Activated CD4-positive, alpha-beta T cell treated with anti-CD3 and anti-CD28 coated beads for 4 hours (primary cell): ENCODE measurements around the gene GABRB3.
"Not testable (repeated sequence)": the region's sequence is repeated elsewhere in the genome, so short reads cannot be mapped to it uniquely, and the experiment has no call there.

Experiments
- DNase-seq, 2 donors: peaks; one replicate each; pipeline ENCODE4 v3.0.0-alpha.2; 2020

The GABRB3 gene

DNA sequence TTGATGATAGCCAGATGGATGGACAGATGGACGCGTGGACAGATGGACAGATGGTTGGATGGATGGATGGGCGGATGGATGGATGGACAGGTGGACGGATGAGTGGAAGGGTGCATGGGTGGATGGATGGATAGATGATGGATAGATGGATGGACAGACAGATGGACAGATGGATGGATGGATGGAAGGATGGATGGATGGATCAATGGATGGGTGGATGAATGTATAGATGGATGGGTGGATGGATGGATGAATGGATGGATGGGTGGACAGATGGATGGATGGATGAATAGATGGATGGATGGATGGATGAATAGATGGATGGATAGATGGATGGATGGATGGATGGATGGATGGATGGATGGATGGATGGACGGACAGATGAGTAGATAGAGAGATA lies 40.9 kb downstream of the GABRB3 start:
- DNase-seq, result no peak

- DNase-seq, result no peak
Measured at GRCh38 chr15:26729581-26729980, 43.3 kb downstream of the GABRB3 start.

- no peak for DNase-seq
Measured at GRCh38 chr15:26729030-26729429, 43.8 kb downstream of the GABRB3 start.

- no peak for DNase-seq
Measured at GRCh38 chr15:26724381-26725150, 48.3 kb downstream of the GABRB3 start.

- no peak for DNase-seq
Measured at GRCh38 chr15:26722621-26723160, 50.2 kb downstream of the GABRB3 start.

GRCh38 chr15:26721232-26721967 lies 51.5 kb downstream of the GABRB3 start:
- DNase-seq, result no peak

- no peak for DNase-seq
Measured at GRCh38 chr15:26720546-26720945, 52.3 kb downstream of the GABRB3 start.

- not testable (repeated sequence) for DNase-seq
Measured at GRCh38 chr15:26719866-26720265, 53.0 kb downstream of the GABRB3 start.

DNA sequence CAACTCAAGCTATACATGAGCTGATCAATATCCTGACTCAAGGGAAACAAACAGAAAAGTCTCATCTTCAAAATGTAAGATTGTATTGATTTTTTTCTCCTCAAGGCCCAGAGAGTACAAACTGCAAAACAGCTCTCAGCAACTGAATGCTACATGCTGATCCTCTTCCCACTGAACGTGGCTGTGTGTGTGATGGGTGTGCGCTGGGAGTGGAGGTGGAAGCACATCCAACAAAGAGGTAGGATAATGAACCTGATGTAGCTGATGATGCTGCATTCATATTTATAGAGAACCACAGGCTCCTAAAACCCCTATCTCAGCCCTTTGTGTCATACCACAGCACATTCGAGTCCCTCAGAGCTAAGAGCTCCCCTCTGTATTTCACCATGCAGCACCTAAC lies 56.8 kb downstream of the GABRB3 start:
- no peak for DNase-seq

DNA sequence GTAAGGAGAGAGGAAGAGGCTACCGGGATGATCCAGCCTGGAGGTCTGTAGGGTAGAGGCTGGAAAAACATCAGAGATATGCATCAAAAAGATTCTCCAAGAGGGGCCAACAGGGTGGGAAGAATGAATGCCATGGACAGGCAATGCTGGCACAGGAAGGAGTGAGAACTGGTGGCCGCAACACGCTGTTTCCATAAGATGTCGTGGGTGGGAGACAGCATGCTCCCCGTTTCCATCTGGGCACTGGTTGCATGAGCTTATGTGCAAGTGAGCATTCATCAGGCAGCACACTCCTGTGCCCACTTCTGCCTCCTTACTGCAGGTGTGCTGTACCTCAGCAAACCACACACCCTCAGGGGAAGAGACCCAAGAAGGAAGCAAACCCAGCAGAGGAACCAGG lies 59.4 kb downstream of the GABRB3 start:
- no peak for DNase-seq

DNA sequence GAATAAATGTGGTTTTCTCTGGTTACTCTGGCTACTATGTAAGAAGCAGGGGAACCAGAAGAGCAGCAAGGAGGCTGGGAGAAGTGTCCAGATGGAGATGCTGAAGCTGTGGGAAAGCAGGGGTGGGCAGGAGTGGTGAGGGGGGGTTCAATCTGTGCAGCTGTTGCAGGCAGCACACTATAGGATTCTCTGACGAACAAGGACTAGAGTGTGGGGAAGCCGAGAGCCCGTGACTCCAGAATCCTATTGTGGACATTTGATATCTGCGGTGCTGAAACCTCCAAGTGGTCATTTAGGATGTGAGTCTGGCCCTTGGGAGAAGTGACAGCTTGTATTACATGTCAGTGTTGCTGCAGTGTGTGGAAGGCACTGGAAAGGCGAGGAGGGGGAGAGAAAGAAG lies 60.5 kb downstream of the GABRB3 start:
- DNase-seq, result no peak

DNA sequence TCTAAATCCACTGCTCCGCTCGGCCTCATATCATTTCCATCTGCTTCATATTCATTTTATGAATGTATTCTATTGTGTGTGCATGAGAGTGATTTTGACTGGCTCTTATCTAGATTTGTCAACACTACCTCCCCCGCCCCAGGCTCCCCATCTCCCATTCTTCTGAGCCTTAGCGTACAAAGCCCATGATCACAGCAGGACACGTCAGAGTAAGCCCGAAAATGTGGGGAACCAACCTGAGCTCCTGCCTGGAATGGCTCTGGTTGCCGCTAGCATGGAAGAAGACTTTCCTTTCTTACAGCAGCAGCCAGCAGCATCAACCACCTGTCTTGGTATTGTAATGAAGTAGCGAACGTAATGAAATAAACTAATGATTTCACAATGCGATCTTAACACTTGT lies 61.4 kb downstream of the GABRB3 start:
- DNase-seq, result no peak

GRCh38 chr15:26702381-26702780 lies 70.5 kb downstream of the GABRB3 start:
- DNase-seq, result no peak

DNA sequence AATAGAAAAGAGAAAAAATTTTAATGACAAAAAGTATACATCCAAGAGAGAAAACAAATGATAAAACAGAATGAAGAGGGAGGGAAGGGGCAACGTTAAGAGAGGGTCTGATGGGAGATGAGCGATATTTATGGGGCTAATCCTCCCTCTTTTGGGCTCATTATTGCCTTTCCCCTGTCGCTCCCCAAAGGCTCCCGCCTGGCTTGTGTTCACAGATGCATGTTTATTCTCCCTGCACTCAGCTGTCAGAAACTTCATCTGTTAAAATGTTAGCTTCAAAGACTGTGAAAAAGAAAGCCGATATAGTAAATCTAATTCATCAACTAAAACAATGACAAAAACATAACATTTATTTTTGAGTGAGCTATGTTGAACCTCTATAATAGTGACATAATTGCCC lies 74.3 kb downstream of the GABRB3 start:
- no peak for DNase-seq

DNA sequence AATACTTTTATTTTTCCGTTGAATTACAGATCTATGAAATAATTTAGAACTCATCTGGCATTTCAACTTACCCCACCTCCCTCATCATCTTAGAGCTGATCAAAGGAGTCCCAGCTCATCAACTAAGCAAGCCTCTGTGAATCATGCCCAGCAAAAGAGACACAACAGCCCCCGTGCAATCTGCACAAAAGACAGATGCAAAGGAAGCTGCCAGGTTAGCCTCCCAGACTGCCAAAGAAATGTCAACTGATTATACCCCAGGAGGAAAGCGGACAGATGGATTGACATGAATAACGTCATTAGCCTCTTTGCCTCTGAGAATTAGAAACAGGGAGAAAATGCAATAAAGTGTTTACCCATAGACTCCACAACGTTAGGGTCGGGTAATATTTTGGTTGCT lies 75.0 kb downstream of the GABRB3 start:
- no peak for DNase-seq

- DNase-seq, result no peak
Measured at GRCh38 chr15:26691249-26691648, 81.6 kb downstream of the GABRB3 start.

- no peak for DNase-seq
Measured at GRCh38 chr15:26690778-26691177, 82.1 kb downstream of the GABRB3 start.

DNA sequence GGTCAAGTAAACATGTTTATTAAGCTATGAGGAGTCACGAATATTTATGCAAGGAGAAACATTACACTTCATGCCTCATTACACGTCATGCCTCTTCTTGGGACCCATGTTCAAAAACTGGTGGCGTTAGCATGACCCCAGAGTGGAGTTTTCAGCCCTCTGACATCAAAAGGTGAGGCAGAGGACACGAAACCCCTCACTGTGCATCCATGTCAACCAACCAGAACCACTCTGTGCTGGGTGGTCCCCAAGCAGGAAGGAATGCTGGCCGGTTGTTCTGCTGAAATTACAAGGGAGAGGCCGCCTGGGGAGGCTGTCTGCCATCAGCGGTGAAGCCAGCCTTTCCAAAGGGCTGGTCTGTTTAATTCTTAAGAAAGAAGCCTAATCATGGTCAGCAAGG lies 83.4 kb downstream of the GABRB3 start:
- DNase-seq, result no peak

DNA sequence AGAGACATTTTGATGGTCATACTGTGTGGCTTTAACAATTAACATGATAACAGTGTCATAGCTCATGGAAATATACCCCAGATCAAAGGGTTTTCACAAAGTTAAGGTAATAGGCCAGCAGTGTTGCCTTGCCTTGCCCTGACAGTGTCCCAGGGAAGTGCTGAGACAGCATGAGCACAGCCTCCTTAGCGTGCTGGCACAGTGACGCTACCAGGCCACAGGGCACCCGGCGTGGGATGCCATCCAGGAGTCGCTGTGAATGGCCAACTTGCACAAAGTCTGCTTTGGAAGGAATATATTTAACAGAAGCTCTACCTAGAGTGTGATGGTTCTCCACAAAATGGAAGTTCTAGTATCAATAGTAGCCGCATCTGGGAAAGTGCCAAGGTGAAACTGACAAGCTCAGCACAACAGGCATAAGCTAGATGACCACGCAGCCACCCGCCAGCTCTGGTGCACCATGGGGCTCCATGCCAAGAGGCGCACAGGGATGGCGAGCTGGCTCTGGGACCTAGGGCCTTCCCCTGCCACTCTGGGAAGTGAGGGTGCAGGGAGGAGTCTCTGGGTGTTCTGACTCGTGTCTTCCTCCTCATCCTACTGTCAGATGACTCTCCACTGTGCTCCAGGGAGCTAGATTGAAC lies 86.2 kb downstream of the GABRB3 start:
- no peak for DNase-seq

DNA sequence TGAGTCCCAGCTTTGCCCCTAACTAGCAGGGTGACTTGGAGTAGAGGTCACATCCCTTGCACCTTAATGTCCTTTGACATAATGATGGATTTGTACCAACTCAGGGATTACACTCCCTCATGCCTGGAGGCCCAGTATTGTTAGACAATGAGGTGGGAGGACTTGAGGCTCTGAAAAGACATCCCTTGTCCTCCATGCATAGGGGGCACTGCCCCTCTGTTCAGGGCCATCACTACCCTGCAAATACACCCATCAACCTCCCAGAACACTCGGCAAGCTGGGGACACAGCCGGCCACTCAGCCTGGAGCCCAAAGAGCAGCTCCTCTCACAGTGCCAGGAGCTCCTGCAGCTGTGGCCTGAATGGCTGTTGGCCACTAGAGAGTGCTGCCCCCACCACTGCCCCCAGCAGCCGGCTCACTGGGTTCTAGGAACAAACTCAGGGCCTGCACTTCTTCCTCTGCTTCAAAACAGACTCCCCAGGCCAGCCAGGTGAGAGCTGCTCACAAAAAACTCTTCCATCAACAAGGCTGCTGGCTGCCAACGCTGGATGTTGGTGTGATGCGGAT lies 90.2 kb downstream of the GABRB3 start:
- DNase-seq, result no peak

DNA sequence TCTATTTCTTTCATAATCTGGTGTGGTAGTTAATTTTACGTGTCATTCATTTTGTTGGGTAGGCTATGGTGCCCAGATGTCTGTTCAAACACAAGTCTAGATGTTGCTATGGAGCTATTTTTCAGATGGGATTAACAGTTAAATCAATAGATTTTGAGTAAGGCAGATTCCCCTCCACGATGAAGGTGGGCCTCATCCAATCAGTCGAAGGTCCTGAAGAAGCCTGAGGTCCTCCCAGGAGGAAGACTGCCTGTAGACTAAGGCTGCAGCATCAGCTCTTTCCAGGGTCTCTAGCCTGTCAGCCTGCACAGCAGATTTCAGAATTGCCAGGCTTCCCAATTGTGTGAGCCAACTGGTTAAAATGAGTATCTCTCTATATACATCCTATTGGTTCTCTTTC lies 92.9 kb downstream of the GABRB3 start:
- no peak for DNase-seq

GRCh38 chr15:26676115-26676514 lies 96.8 kb downstream of the GABRB3 start:
- DNase-seq, result no peak

- DNase-seq, result no peak
Measured at GRCh38 chr15:26674467-26674866, 98.4 kb downstream of the GABRB3 start.
